VCaP (cell line): Measurements from ENCODE around the gene TEX264.

Source experiments
- H3K27ac ChIP-seq: fragments of 450-650 bp; 2 replicates; pipeline ENCODE4 v1.5.1; 2017
- TF ChIP-seq, protein P1 (sequence below): fragments of 450-650 bp; conservative IDR thresholded peaks from 2 replicates; pipeline ENCODE4 v1.5.1; 2017; ENCODE audit warnings: mild to moderate bottlenecking, moderate library complexity

Gene TEX264

DNA sequence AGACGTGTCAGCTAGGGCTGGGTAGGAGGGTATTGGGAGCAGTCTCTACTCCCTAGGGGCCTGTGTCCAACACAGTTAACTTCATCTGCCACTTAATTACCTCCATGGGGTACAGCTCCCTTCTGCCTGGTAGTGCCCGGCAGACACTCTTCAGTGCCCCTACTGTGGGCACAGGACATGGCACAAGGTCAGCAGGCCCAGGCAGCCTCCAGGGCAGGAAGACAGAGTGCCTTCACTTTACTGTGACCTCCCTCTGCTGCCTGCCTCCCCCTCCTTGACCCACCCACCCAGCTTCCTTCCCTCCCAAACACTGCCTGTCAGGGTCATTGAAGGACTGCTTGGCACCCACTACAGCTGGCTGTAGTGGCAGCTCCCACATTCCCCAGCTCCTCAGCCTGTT lies 29.4 kb downstream of the TEX264 start:
- no peak overlapping the region for H3K27ac ChIP-seq
- TF ChIP-seq, protein P1, sequence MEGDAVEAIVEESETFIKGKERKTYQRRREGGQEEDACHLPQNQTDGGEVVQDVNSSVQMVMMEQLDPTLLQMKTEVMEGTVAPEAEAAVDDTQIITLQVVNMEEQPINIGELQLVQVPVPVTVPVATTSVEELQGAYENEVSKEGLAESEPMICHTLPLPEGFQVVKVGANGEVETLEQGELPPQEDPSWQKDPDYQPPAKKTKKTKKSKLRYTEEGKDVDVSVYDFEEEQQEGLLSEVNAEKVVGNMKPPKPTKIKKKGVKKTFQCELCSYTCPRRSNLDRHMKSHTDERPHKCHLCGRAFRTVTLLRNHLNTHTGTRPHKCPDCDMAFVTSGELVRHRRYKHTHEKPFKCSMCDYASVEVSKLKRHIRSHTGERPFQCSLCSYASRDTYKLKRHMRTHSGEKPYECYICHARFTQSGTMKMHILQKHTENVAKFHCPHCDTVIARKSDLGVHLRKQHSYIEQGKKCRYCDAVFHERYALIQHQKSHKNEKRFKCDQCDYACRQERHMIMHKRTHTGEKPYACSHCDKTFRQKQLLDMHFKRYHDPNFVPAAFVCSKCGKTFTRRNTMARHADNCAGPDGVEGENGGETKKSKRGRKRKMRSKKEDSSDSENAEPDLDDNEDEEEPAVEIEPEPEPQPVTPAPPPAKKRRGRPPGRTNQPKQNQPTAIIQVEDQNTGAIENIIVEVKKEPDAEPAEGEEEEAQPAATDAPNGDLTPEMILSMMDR: no peak

DNA sequence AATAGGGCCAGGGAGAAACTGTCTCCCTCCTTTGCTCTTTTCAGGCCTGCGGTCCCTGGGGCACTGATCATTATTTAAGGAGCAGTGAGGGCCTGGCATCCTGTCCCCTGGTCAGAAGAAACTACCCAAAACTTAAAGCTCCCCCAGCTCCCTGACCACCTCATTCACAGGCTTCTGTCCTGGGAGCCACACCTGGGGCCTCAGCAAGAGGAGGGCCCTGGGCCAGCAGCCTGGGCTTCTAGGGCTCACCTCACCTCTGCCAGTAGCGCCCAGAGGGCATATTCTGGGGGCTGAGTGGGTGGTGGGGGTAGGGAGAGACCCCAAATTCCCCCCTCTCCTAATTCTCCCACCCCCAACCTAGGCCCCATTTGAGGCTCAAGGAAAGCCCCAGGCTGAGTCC lies 31.1 kb downstream of the TEX264 start:
- TF ChIP-seq, protein P1: no peak
- H3K27ac ChIP-seq: no peak overlapping the region

DNA sequence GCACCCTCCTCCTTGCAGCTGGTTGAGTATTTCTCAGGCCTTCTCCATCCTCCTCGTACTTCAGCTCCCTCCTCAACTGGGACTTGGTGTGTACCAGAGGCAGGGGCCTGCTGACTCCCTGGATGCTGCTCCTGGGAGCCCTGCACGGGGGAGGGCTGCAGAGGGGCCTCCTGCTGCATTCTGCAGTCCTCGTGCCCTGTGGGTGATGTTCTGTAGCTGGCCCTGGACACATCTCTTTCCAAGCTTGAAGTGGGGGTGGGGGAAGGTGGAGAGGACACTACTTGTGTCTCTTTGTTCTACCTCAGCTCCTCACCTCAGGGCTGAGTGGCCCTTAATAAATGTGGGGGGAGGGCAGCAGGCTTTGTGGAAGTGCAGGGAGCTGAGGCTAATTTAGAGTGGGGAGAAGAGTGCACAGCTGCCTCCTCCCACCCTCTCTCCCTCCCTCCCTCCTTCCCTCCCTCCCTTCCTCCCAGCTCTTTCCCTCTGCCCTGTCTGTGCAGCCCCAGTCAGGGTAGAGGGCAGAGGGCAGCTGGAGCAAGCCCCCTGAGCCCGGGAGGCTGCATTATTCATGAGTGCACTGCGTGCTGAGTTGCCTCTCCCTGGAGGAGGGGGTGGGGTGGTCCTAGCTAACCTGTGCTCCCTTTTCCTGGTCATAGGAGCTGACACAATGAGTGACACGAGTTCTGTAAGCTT lies 32.2 kb downstream of the TEX264 start:
- no peak overlapping the region for H3K27ac ChIP-seq
- TF ChIP-seq, protein P1: no peak

DNA sequence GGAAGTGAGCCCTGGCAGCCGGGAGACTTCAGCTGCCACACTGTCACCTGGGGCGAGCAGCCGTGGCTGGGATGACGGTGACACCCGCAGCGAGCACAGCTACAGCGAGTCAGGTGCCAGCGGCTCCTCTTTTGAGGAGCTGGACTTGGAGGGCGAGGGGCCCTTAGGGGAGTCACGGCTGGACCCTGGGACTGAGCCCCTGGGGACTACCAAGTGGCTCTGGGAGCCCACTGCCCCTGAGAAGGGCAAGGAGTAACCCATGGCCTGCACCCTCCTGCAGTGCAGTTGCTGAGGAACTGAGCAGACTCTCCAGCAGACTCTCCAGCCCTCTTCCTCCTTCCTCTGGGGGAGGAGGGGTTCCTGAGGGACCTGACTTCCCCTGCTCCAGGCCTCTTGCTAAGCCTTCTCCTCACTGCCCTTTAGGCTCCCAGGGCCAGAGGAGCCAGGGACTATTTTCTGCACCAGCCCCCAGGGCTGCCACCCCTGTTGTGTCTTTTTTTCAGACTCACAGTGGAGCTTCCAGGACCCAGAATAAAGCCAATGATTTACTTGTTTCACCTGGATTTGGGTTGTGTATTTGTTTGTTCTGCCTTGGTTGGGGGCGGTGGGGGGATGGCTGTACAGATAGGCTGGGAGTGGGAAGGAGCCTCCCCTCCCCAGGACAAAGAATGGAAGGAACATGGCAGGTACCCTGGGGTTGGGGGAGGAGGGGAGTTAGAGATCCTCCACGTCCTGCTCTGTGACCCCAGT lies 32.9 kb downstream of the TEX264 start:
- TF ChIP-seq, protein P1: no peak
- H3K27ac ChIP-seq: no peak overlapping the region

DNA sequence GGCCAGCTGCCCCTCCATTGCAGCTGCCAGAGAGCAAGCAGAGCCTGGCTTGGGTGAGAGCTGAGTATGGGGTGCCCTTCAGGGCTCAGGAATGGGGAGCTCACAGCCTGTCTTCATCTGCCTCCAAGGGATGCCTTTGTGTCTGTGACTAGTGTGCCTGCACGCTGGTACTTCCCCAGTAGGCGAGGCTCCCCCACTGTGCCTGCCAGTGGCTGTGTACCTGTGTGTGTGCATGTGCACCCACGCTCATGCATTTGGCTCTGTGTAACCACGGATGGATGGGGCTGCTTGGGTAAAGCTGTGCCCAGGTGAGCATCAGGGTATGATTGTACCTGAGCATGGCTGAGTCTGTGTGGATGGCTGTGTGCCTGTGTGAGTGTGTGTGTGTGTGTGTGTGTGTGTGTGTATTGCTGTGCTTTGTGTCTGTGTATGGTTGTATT lies 33.5 kb downstream of the TEX264 start:
- TF ChIP-seq, protein P1: no peak
- H3K27ac ChIP-seq: no peak overlapping the region

DNA sequence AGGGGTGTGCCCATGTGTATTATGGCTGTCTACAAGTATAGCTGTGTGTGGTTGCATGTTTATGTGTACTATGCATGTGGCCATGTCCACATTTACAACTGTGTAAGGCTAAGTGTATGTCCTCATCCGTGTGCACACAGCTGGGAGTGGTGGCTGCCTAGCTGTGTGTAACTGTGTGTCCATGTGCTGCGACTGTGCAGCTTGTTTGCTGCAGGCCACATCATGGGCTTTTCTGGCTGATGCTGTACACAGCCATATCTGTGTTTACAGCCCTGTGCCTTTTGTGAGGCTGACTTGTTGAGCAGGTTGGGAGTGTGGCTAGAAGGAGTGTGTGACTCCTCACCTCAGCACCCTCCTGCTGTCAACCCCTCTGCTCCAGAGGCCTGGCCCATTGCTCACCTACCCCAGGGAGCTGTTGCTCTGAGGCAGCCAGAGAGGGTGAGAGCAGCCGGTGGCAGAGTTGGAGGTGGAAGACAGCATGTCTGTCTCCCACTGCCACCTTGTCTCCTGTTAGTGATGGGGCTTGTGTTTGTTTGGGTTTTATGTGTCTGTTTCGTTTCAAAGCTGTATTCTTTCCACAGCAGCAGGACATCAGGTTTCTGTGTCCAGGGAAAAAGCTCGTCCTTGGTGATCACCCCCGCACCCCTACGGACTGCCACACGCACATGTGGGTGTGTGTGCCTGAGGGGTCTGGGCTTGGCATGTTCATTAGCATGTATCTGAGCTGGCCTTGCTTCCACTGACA lies 34.4 kb downstream of the TEX264 start:
- no peak overlapping the region for H3K27ac ChIP-seq
- TF ChIP-seq, protein P1: no peak

DNA sequence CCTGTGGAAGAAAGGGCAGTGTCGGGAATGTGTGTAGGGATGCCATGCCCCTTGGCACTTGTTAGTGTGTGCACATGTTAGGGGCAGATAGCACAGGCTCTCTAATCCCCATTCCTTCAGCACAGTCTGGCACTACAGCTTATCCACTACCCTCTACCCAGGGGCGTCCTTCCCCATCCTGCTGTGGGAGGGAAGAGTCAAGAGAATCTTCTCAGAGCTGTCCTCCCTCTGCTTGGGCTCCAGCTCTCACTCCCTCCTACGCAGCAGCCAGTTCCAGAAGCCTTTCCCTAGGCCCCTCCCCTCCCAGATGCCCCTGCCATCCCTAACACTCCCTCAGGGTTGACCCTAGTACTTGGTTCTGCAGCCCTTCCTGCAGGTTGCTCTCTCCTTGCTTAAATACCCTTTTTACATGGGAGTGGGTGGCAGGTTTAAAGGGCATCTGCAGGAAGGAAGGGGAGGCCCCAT lies 35.0 kb downstream of the TEX264 start:
- peak overlapping the region; percentile 26; the same call in 1 of the 2 replicates for H3K27ac ChIP-seq
- TF ChIP-seq, protein P1: no peak
